HG03520 (cell line): ENCODE measurements around the gene METTL23.
"Not testable (repeated sequence)": the region's sequence is repeated elsewhere in the genome, so short reads cannot be mapped to it uniquely, and the experiment has no call there.

Experiments
- ATAC-seq: cut with Tn5 transposase; IDR thresholded peaks from one replicate; pipeline ENCODE4 v1.9.1; 2021; ENCODE audit warnings: mild to moderate bottlenecking, moderate library complexity; ENCODE audit not compliant: unreplicated experiment

METTL23 gene

GRCh38 chr17:76710863-76711611 is 15.6 kb upstream of the METTL23 start, which contains the start of gene MXRA7:
MXRA7 (minus strand) TSS chr17:76710965; CDS start chr17:76710946, 19 bp downstream.
- no peak for ATAC-seq

DNA sequence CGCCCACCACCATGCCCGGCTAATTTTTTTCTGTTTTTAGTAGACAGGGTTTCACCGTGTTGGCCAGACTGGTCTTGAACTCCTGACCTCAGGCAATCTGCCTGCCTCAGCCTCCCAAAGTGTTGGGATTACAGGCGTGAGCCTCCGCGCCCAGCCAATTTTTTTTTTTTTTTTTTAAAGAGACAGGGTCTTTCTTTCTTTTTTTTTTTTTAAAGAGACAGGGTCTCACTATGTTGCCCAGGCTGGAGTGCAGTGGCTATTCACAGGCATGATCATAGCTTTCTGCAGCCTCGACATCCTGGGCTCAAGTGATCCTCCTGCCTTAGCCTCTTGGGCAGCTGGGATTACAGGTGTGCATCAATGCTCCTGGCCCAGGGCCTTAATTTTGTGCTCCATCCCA is 14.3 kb upstream of the METTL23 start:
- not testable (repeated sequence) for ATAC-seq

DNA sequence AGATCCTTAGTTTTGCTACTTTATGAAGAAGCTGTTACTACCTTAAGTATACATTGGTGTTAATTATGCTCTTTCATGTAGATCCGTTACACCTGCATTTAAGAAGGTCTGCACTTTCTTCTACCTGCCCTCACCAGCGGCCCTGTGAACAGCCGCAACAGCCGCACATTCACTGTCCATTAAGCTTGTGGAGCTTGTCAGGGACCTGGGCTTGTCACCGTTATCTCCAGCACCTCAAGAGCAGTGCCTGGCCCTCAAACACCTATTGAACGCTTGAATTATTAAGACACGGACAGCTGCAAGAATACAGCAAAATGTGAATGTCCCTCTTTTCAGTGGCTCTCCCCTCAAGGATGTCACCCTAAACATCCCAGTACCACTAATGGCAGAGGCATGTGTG is 12.9 kb upstream of the METTL23 start:
- ATAC-seq, result no peak

DNA sequence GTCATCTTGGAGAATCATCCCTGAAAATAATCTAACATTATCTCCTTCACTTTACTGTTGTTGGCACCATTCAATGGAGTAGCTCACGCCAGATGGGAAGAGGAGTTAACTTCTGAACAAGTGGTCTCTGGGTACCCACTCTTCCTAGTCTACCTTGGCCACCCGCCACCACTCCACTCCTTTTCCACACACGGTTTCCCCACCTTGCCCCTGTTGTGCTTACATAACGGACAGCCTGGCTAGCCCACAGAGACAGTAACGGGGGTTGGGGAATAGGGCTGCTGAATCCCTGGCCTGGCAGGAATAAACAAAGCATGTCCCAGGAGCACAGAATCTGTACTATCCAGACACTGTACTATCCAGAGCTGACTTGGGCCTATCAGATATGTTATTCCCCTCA is 12.3 kb upstream of the METTL23 start:
- ATAC-seq, result no peak

- ATAC-seq, result no peak
These were observed 11.7 kb upstream of the METTL23 start for GRCh38 chr17:76714822-76715495.

- no peak for ATAC-seq
These were observed 11.2 kb upstream of the METTL23 start for GRCh38 chr17:76715496-76715830.

DNA sequence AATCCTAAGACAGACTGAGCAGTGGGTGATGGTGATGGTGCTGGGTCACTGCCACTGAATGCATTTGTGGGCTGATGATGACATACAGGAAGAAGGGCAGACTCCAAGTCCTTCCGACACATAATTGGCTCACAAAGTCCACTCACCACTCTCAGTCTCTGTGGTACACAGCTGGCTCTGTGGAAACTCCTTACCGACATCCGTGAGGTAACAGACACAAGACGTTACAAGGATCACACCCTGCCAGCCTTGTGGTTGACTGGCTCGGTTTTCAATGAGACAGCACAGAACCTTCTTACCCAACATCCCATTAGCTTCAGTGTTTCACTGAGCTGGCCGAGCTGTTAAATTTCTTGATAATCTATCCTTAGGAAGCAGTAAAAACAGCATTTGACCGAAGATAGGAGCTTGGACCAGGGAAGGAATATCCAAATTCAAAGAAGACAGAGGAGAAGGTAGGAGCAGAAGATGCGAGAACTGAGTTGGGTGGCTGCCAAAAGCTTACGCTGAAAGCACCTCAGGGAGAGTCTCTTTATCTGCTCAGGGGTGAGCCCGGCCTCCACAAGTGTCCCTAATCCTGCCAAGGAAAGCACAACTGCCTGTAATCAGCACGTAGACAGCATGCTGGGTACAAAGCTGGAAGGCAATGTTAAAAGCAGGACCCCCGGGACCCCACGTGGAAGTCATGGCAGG is 10.3 kb upstream of the METTL23 start:
- no peak for ATAC-seq

DNA sequence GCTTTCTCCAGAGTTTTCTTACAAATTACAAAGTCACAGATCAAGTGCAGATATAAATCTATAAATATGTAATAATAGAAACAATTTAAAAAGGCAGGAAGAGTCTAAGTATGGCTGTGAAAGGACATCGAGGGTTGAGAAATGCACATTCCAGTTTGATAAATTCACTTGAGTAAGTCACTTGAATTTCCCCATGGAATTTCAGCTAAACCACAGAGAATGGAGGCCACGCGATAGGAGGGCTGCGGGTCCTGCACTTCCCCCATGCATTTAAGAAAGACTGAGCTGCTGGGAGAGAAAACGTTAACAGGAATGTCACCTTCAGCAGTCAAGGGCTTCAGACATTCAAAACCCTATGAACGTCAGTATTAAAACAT is 9.8 kb upstream of the METTL23 start:
- ATAC-seq, result no peak

DNA sequence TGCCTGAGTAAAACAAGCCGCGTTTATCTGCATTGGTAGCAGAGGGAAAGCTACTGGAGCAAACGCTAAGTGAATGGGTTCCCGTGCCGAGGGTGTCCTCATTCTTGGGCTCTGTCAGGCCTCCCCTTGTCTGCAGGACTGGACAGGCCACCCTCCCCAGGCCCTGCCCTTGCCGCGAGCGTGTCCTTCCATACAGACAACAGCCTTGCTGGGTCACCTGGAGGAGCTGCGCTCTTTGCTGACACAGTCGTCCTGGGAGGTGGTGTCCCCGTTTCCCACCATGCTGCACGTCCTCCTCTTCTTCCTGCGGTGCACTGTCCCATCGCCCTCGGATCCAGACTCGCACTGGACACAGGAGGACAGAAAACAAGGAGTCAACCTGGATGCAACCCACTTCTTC is 8.1 kb upstream of the METTL23 start:
- ATAC-seq, result no peak

DNA sequence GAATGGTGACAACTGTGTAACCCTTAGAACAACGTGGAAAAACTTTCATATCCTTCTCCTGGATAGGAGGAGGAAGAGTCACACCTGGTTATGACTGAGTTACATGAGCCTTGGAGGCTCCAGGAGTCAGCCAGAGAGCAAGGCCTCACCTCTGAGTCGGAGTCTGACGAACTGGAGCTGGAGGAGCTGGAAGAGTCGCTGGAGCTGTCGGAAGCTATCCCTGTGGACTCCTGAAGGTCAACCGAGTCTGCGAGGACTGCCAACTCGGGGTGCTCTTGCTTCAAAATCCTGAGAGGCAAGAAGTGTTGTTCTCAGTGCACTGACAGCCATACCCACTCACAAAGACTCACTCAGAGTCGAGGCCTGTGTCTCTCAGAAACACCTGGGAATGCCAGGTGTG is 6.4 kb upstream of the METTL23 start:
- ATAC-seq, result no peak

DNA sequence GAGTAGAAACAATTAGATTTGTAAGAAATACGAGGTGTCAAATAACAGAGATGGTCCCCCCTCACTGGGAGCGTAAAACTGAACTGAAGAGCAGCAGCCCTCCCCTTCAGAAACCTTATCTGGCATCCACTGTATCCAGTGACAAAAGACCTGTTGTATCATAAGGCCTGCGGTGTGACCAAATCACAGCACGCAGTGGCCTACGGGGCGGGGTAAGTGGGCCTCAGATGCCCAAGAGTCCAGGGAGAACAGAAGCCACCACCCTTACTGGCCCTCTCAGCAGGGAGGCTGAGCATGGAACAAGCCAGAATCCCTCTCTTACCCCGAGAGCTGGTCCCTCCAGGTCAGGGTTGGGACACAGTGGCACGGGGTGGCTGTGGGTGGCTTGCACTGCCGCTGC is 5.7 kb upstream of the METTL23 start:
- ATAC-seq, result no peak

DNA sequence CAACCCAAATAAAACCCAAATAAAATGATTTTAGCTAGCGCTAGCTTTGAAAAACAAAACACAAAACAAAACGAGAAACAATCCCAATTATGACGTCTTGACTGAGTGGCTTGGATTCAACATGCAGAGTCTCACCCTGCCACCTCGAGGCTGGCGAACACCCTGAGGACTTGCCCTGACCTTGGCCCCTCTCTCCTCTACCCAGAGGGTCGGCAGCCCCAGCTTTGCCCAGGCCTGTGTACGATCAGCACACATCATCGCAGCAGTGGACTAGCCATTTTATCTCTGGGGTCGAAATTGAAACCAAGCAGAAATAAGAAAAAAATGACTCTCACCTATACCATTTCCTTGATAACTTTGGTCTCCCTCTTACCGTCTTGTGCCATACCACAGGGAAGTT is 5.2 kb upstream of the METTL23 start:
- no peak for ATAC-seq

DNA sequence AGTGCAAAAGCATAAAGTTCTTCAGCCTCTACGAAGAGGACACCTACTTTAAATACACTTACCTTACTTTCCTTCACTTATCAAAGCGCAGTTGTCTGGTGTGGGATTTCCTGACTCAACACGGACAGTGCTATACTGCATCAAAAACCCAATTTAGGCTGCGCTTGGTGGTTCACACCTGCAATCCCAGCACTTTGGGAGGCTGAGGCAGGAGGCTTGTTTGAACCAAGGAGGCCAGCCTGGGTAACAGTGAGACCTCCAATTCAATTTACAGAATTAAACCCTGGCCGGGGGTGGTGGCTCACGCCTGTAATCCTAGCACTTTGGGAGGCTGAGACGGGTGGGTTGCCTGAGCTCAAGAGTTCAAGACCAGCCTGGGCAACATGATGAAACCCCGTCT is 4.4 kb upstream of the METTL23 start:
- ATAC-seq, result no peak

DNA sequence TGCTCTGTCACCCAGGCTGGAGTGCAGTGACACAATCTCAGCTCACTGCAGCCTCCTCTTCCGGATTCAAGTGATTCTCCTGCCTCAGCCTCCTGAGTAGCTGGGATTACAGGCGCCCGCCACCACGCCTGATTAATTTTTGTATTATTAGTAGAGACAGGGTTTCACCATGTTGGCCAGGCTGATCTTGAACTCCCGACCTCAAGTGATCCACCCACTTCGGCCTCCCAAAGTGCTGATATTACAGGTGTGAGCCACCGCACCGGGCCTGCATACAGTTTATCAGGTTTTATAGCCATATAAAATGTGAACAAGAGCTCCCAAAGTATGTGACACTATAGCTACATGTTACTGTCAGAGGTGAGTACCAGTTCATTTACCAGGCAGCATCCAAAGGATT is 3.7 kb upstream of the METTL23 start:
- ATAC-seq, result not testable (repeated sequence)

DNA sequence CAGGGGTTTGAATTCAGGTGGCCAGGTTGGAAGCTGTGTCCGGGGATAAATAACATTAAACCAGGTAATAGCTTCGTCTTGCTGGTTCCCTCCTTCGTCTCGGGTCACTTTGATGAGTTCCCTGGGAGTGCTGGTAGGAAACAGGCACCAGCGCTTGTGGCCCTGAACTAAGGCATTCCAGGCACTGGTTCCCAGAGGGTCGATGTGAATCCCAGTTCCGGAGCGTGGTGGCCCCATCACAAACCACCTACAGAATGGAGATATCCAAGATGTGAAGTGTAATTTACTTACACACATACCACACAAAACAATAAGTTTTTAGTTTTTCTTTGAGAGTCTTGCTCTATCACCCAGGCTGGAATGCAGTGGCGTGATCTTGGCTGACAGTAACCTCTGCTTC is 2.8 kb upstream of the METTL23 start:
- ATAC-seq, result no peak

DNA sequence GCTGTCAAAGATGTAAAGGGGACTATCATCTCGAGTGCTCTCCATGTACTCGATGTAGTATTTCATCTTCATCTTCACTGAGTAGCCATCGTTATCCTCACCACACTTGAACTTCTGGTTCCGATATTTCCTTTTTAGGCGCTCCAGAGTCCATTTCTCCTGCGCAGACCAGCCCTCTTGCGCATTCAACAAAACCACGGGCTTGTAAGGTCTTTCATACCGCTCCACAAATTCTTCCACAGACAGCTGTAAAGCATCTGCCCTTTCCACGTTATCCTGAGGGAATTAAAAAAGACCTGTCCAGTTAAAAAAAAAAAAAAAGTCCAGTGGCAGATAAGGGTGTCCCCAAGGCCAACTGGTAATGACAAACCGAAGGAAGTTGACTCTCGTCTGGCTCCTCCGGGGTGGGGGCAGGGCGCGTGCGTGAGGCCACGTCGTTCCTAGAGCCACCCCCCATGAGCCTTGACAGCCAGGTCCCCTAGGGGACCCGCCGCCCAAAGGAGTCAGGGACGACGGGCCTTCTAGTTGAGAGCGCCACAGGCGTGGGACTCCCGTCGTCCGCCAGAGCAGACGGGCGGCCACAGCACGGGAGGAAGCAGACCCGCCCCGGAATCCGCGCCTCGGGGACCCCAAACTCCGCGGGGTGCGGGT is 934 bp upstream of the METTL23 start:
- ATAC-seq, result peak; percentile 6

DNA sequence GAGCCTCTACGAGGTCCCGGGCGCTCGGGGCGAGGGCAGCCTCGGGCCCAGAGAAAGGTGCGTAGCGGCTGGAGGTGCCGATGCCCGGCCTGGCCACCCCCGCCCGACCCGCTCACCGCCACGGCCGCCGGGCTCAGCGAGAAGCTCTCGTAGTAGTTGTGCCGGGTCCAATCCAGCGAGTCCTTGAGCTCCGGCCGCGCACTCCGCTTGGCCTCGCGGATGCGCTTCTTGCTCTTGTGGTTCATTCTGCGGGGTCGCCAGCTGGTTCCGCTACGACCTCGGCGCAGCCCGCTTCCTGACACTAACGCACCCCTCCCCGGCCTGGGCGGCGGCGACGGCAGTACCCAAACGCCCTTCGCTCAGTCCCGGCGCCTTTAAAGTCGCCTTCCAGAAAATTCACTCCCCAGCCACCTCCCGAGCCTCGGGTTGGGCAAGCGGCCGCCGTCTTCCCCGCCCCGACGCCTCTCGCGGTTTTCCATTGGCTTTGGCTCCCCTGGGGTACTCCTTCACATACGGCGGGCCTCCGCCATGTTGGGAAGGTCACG is 336 bp upstream of the METTL23 start, which contains the start of gene JMJD6:
Gene JMJD6 (minus strand): TSS at position 376 of the 545 bp plus-strand sequence. CDS start 131 bp downstream, at position 245.
- peak; percentile 70 for ATAC-seq

DNA sequence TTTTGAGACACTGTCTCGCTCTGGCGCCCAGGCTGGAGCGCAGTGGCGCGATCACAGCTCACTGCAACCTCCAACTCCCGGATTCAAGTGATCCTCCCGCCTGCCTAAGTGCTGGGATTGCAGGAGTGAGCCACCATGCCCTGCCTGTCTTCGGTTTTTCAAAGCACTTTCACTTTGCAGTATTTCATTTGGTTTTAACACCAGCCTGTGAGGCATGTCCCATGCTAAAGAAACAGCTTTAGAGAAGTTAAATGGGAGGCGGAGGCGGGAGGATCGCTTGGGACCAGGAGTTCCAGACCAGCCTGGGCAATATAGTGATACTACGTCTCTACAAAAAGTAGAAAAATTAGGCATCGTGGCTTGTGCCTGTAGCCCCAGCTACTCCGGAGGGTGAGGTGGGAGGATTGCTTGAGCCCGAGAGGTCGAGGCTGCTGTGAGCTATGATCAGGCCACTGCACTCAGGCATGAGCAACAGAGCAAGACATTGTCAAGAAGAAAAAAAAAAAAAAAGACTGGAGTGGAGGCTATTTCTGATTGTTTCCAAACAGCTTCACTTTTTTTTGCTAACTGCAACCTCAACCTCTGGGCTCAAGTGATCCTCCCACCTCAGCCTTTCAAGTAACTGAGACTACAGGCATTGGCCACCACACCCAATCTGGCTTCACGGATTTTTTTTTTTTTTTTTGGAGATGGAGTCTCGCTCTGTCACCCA is 1.3 kb downstream of the METTL23 start:
- ATAC-seq, result no peak

DNA sequence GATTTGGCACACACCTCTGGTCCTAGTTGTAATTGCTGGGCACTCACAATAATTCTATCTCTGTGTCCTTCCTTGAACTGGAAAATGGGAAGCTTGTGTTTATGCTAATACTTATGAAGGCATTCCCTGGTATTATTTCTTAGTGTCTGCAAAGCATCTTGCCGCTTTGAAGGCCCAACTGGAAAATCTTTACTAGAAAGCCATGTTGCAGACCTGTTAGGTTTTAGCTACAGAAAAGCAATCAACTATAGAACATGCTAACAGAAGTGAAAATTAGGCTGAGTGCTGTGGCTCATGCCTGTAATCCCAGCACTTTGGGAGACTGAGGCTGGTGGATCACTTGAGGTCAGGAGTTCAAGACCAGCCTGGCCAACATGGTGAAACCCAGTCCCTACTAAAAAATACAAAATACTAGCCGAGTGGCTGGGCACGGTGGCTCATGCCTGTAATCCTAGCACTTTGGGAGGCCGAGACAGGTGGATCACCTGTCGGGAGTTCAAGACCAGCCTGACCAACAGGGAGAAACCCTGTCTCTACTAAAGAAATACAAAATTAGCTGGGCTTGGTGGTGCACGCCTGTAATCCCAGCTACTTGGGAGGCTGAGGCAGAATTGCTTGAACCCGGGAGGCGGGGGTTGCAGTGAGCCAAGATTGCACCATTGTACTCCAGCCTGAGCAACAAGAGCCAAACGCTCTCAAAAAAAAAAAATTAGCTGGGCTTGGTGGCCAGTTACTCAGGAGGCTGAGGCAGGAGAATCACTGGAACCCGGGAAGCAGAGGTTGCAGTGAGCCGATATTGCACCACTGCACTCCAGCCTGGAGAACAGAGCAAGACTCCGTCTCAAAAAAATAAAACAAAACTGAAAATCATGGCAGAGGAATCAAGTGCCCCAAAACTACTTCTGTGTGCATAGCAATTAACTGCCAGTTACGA is 5.4 kb downstream of the METTL23 start:
- not testable (repeated sequence) for ATAC-seq
